Vagina (tissue), 2 donors: ENCODE results near the gene CCNF.

ENCODE experiments used
- POLR2AphosphoS5 ChIP-seq, 2 donors: sonication (generic); formaldehyde crosslinking; IDR thresholded peaks; one replicate each; pipeline ENCODE4 v1.9.0; 2017; ENCODE audit warnings: antibody characterized with exemption in 2 of 2, mild to moderate bottlenecking in 2 of 2, low read depth in 1 of 2; ENCODE audit not compliant: insufficient read depth in 1 of 2
- TF ChIP-seq, protein P1 (sequence below), 3 experiments: fragments of 450-650 bp in 2 of 3; fragments of 200-600 bp in 1 of 3; sonication (generic) in 1 of 3; IDR thresholded peaks; one replicate each; pipeline ENCODE4 v1.5.1; 2017 to 2019; ENCODE audit warnings: antibody characterized with exemption in 3 of 3, mild to moderate bottlenecking in 2 of 3, moderate library complexity in 2 of 3

DNA sequence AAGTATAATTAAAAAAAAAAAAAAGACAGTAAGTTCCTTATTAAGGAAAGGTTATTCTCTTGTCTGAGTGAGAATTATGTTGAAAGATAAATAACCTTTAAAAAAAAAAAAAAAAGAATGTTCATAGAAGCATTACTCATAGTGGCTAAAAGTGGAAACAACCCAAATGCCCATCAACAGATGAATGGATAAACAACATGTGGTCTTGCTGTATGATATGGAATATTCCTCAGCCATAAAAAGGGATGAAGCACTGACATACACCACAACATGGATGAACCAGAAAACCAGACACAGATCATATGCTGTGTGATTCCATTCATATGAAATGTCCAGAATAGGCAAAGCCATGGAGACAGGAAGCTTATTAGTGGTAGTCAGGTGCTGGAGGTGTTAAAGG lies 9.2 kb upstream of the CCNF start:
- TF ChIP-seq, protein P1, sequence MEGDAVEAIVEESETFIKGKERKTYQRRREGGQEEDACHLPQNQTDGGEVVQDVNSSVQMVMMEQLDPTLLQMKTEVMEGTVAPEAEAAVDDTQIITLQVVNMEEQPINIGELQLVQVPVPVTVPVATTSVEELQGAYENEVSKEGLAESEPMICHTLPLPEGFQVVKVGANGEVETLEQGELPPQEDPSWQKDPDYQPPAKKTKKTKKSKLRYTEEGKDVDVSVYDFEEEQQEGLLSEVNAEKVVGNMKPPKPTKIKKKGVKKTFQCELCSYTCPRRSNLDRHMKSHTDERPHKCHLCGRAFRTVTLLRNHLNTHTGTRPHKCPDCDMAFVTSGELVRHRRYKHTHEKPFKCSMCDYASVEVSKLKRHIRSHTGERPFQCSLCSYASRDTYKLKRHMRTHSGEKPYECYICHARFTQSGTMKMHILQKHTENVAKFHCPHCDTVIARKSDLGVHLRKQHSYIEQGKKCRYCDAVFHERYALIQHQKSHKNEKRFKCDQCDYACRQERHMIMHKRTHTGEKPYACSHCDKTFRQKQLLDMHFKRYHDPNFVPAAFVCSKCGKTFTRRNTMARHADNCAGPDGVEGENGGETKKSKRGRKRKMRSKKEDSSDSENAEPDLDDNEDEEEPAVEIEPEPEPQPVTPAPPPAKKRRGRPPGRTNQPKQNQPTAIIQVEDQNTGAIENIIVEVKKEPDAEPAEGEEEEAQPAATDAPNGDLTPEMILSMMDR (IDR thresholded peaks at IDR 0.05): no peak
- no peak for TF ChIP-seq POLR2AphosphoS5 (IDR thresholded peaks at IDR 0.05; ENCODE audit: insufficient read depth in 1 of 2, low read depth in 1 of 2)
